Stimulated activated CD8-positive, alpha-beta memory T cell treated with anti-CD3 and anti-CD28 coated beads, Interleukin-7, amount 100 ng/mL, for 4 hours (primary cell): Measurements from ENCODE around the gene CALD1.

ENCODE experiments used
- DNase-seq, 2 donors: peaks; one replicate each; pipeline ENCODE4 v3.0.0-alpha.2; 2020; ENCODE audit warnings: low read depth in 2 of 2

CALD1 gene

DNA sequence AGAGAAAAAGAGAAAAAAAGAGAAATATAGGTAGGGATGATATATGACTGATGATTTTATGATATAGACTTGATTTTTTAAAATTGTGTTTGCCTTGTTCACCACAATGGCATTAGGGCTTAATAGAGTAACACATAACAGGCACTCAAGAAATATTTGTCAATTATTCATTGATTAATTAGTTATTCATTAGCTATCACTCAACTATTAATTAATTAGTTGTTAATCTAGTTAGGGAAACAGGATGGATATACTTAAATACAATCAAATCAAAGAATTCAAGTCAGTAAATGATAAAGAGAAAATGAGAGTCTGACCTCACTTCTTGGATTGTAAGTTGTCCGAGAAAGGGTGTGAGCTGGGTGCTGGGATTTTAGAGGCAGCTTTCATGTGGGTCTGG is 15.1 kb upstream of the CALD1 start:
- no peak for DNase-seq

DNA sequence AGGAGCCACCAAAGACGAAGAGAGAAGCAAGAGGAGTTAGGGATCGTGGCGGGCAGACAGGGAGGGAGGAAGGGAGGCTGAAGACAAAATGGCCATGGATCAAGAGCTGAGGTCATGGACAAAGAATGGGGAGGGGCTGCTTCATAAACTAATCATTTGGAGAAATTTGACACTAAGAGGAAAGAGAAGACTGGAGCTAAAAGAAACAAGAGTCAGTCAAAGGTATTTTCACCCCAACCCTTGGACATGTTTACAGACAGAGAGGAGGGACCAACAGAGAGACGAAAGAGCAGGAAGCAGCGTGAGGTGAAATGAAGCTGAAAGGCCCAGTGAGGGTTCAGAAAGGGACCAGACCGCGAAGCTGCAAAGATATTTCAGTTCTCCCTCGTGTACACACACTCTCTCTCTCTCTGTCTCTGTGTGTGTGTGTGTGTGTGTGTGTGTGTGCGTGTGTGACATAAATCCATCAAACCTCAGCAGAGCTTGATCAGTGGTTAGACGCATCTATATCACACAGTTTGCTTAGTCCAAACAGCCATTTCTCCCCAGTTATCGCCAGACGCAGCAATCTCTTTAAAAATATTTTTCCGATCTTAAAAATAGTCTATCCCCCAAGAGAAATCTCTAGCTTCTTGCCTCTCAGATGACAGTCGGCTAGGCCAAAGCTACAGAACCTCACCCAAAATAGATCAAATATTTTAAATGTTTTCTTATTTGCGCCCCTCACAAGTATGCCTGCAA is 12.5 kb upstream of the CALD1 start:
- DNase-seq: no peak

DNA sequence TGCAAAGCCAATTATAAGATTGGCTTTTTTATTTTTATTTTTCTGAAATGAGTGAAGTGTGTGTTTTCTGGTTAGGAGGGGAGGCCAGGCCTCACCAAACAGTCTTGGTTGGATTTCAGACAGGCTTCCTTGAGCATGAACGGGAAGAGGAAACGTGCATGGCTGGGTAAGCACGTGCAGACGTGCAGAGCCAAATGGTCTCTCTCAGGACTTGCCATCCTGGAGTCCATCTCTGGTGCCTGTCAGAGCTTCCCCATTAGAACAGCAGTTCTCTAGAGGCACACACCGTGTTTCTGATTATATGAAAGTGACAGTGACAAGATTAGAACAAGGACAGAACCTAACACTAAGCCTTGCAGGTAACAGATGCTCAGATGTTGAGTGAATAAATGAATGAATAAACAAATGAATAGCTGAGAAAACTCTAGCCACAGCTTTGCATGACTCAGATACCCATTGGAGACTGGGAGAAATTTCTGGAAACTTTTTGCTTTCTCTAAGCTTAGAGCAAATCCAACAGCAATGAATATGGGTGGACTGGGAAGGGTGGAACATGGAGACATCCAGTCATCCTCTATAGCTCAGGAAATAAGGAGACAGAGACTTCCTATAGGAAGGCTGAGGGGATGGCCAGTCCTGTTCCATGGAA is 11.8 kb upstream of the CALD1 start:
- DNase-seq: no peak

- DNase-seq: no peak
These were observed 11.2 kb upstream of the CALD1 start for GRCh38 chr7:134768243-134768642.

DNA sequence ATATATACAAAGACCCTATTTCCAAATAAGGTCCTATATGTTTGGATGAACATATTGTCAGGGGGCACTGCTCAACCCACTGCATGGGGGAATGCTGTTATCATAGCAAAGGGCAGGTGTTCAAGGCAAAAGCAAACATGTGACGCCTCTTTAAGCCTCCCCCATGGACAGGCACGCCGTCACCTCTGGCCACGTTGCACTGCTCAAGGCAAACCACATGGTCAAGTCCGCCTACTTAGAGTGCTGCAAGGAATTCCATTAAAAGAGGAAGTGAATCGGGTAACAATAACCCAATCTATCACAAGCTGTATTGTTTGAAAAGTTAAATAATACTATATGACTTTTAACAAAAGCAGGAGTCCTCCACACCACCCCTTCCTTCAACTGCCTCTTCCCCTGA is 8.8 kb upstream of the CALD1 start:
- DNase-seq: no peak

DNA sequence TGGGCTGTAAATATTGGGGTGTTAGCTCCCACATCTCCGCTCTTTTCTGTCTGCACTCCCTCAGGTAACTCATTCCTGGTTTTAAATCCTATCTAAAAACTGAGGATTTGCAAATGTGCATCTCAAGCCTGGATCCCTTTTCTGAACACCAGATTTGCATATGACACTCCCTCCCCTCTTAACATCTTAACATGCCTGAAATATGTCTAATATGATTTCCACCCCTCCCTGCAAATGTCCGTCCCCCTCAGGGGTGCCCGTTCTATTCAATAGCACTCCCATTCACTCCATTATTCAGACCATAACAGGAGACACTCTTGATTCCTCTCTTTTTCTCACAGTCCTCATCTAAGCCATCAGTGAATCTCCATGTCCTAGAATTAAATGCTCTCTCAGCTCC is 8.3 kb upstream of the CALD1 start:
- DNase-seq: no peak

GRCh38 chr7:134771889-134772288 is 7.5 kb upstream of the CALD1 start:
- DNase-seq: no peak

DNA sequence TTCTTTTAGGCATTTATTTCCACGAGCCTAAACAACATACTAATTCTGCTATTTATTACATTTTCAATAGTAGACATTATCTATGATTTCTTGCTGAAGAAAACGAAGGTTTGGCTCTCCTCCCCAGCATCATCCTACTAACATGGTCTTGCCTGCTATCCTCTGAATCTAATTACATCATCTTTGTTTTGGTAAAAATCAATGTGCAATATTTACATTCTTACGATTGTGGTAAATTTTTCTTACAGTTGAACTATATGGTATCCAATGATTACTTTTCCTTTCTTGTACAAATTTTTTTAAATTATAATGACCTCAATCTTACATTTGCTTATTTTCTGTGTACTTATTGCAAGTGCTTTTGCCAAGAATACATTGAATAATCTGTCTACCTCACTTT is 7.0 kb upstream of the CALD1 start:
- DNase-seq: no peak

DNA sequence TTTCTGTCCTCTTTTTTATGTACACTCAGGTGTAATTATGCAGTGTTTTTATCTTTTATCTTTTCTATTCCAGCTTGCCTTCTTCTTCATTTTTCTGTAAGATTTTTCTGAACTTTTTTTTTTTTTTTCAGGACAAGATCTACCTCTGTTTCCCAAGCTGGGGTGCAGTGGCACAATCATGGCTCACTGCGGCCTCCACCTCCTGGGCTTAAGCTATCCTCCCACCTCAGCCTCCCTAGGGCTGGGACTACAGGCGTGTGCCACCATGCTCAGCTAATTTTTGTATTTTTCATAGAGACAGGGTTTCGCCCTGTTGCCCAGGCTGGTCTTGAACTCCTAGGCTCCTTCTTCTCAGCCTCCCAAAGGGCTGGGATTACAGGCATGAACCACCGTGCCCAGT is 6.3 kb upstream of the CALD1 start:
- no peak for DNase-seq

DNA sequence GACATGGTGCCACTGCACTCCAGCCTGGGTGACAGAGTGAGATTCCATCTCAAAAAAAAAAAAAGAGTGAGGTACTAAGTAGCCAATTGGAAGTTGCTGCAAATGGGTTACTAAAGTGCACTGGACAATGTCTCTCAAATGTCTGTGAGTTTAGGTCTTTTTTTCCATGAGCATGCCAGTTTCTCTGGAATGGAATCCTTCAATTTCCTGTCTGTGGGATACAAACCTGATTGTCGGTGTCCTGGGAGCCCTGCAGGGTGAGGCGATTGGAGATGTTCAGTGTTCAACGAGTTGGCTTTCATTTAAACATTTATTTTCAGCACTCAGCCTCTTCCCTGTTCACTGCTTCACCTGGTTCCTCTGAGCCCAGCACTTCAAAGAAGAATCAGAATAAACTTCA is 5.3 kb upstream of the CALD1 start:
- DNase-seq: no peak

- no peak for DNase-seq
These were observed 2.0 kb upstream of the CALD1 start for GRCh38 chr7:134777470-134777869.

- no peak for DNase-seq
These were observed 1.4 kb upstream of the CALD1 start for GRCh38 chr7:134777908-134778580.

- no peak for DNase-seq
These were observed 269 bp downstream of the CALD1 start for GRCh38 chr7:134779741-134780065.

- DNase-seq: no peak
These were observed 863 bp downstream of the CALD1 start for GRCh38 chr7:134780166-134780828.

DNA sequence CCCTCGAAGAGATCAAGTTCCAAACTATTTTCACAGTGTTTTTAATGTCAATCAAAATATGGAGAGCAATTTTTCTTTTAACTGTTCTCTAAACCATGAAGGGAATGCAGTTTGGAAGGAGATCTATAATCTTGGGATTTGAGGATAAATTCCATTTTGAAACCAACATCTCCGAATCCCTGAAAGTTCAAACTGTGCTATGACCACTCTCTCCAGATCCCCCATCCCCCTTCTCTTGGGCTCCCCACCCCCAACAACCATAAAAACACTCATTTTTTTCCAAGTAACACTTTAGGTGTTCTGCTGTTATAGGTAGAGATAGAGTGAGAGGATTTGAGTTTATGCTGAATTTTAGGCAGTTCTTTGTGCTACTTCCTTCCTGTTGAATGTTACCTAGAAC is 1.7 kb downstream of the CALD1 start:
- no peak for DNase-seq

DNA sequence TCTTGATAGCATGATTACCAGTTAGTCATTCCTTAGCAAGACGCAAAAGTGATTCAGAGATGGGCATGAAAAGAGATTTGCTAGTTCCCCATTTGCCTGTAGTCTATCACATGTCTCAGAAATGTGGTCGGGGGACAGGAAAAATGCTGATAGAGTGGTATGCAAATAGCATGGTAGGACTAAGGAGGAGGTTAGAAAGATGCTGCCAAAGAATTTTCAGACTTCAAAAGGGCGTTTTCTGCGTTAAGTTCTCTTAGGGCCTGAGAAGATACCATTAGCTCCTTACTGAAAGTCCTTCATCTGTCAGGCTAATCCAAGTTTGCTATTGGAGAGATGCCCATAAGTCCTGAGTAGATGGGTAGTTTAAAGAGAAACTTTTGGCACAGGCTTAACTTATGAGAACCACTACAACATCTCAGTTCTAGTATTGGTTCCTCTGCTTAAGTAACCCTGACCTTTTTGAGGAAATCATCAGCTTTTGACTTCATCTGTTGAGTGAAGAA is 2.7 kb downstream of the CALD1 start:
- no peak for DNase-seq

- DNase-seq: no peak
These were observed 4.0 kb downstream of the CALD1 start for GRCh38 chr7:134783294-134784069.

DNA sequence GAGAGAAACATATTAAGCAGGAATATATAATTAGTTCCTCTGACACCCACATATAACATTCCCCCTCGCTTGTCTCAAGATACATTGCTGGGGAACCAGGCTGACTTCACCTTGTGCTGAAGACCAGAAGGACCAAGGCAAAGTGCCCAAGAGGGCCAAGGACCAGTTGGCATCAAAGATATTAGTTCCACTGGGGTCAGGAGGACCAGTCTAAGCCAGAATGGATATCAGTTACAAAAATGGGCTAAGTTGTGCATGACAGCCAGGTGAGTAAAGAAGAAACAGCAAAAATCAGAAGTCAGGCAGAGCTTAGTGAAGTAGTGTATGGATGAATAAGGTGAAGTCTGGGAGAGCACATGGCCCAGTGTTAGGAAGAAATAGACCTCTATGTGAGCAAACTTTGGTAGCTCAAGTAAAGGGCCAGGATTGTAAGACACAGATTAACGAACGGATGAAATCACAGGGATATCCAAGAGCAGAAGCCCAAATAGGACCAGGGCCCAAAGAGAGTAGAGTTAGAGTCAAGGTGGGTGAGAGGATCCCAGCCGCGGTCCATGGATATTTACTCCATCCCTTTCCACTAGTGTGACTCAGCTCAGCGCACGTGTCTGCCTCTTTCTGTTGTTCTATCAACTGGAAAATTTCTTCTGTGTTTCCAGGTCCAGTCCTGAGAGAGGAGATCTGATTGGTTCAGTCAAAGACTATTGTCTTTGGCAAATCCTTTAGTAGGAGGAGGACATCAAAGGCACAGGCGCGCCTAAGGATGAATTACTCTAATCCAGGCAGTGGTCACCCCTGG is 5.0 kb downstream of the CALD1 start:
- no peak for DNase-seq

- no peak for DNase-seq
These were observed 6.4 kb downstream of the CALD1 start for GRCh38 chr7:134785842-134786241.

- no peak for DNase-seq
These were observed 7.6 kb downstream of the CALD1 start for GRCh38 chr7:134787064-134787463.

DNA sequence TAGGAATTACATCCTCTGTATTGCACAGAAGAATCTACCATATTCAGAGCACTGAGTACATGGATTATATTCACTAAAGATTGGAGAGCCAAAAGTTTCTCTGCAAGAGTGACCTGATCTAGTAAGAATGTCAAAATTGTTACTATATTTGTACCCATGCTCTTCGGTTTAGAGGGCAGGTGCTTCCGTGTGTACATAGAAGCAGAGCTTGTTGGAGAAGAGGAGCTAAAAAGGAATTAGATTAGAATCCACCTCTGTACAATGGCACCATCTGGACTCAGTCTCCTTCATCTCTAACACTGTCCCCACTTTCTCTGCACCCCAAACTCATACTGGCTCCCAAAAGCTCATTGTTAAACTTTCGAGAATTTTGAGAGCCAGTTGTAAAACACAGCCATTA is 8.3 kb downstream of the CALD1 start:
- no peak for DNase-seq
